GM18502 (cell line): ENCODE data around the gene ARL14EPL.
"Not testable (repeated sequence)": the region's sequence is repeated elsewhere in the genome, so short reads cannot be mapped to it uniquely, and the experiment has no call there.

Experiments
- ATAC-seq: cut with Tn5 transposase; IDR thresholded peaks from one replicate; pipeline ENCODE4 v1.9.1; 2021; ENCODE audit warnings: mild to moderate bottlenecking; ENCODE audit not compliant: unreplicated experiment, poor library complexity

The ARL14EPL gene

GRCh38 chr5:116045821-116046220 is 13.5 kb downstream of the ARL14EPL start:
- no peak for ATAC-seq

- ATAC-seq: no peak
These were observed 14.0 kb downstream of the ARL14EPL start for GRCh38 chr5:116046261-116046660.

GRCh38 chr5:116046823-116047222 is 14.6 kb downstream of the ARL14EPL start:
- ATAC-seq: no peak

- ATAC-seq: no peak
These were observed 26.2 kb downstream of the ARL14EPL start for GRCh38 chr5:116058346-116058936.

GRCh38 chr5:116062352-116062751 is 30.1 kb downstream of the ARL14EPL start:
- no peak for ATAC-seq

- no peak for ATAC-seq
These were observed 31.7 kb downstream of the ARL14EPL start for GRCh38 chr5:116063950-116064349.

GRCh38 chr5:116068028-116068632 is 35.9 kb downstream of the ARL14EPL start:
- ATAC-seq: peak; percentile 58

GRCh38 chr5:116071211-116071610 is 38.9 kb downstream of the ARL14EPL start:
- no peak for ATAC-seq

GRCh38 chr5:116075191-116075831 is 43.0 kb downstream of the ARL14EPL start:
- no peak for ATAC-seq

GRCh38 chr5:116076496-116076895 is 44.2 kb downstream of the ARL14EPL start:
- ATAC-seq: peak; percentile 99

- no peak for ATAC-seq
These were observed 45.9 kb downstream of the ARL14EPL start for GRCh38 chr5:116078199-116078598.

GRCh38 chr5:116084287-116084691 is 52.0 kb downstream of the ARL14EPL start:
- peak; percentile 50 for ATAC-seq

GRCh38 chr5:116084871-116085715 is 52.8 kb downstream of the ARL14EPL start, which contains the start of gene COMMD10:
Gene COMMD10 (plus strand): TSS chr5:116085025.
- ATAC-seq: peak; percentile 90

- not testable (repeated sequence) for ATAC-seq
These were observed 54.0 kb downstream of the ARL14EPL start for GRCh38 chr5:116086309-116086708.

- no peak for ATAC-seq
These were observed 55.8 kb downstream of the ARL14EPL start for GRCh38 chr5:116088062-116088461.

GRCh38 chr5:116090302-116090701 is 58.0 kb downstream of the ARL14EPL start:
- no peak for ATAC-seq

- ATAC-seq: no peak
These were observed 59.1 kb downstream of the ARL14EPL start for GRCh38 chr5:116091416-116091815.

- no peak for ATAC-seq
These were observed 65.0 kb downstream of the ARL14EPL start for GRCh38 chr5:116097301-116097700.

GRCh38 chr5:116098998-116099397 is 66.7 kb downstream of the ARL14EPL start:
- ATAC-seq: no peak

GRCh38 chr5:116104941-116105340 is 72.7 kb downstream of the ARL14EPL start:
- not testable (repeated sequence) for ATAC-seq
